Panc1 (cell line): Measurements from ENCODE around the gene SHROOM2.

Experiments used
- CTCF ChIP-seq: fragments of 450-650 bp; IDR thresholded peaks from 2 replicates; pipeline ENCODE4 v1.5.1; 2017; ENCODE audit warnings: mild to moderate bottlenecking
- POLR2AphosphoS5 ChIP-seq: IDR thresholded peaks from 2 replicates; pipeline ENCODE4 v1.6.1; 2012; ENCODE audit warnings: mild to moderate bottlenecking, low read depth, low read length, moderate library complexity
- TF ChIP-seq, protein P1 (sequence below), 2 experiments: IDR thresholded peaks; 2 replicates each; pipeline ENCODE4 v1.6.1; 2011 to 2012; ENCODE audit warnings: low read depth in 2 of 2, control low read depth in 1 of 2, low read length in 1 of 2, mild to moderate bottlenecking in 1 of 2, moderate library complexity in 1 of 2; ENCODE audit not compliant: insufficient read depth in 1 of 2

DNA sequence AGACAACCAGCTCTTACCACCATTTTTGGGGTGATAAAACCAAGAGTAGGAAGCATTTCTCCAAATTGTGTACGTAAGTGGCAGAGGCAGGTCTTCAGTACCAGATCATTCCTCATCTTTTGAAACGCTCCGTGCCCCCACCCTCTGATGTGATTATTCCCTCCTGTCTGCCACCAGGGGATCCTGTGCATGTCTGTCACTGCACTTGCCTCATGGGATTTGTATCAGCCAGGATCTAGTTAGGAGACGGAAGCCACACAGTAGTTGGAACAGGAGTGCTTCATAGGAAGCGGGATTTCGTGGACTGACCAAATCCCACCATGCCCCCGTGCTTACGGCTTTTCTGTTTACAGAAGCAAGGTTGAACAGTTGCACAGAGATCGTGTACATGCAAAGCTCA is 75.5 kb downstream of the SHROOM2 start:
- TF ChIP-seq, protein P1, sequence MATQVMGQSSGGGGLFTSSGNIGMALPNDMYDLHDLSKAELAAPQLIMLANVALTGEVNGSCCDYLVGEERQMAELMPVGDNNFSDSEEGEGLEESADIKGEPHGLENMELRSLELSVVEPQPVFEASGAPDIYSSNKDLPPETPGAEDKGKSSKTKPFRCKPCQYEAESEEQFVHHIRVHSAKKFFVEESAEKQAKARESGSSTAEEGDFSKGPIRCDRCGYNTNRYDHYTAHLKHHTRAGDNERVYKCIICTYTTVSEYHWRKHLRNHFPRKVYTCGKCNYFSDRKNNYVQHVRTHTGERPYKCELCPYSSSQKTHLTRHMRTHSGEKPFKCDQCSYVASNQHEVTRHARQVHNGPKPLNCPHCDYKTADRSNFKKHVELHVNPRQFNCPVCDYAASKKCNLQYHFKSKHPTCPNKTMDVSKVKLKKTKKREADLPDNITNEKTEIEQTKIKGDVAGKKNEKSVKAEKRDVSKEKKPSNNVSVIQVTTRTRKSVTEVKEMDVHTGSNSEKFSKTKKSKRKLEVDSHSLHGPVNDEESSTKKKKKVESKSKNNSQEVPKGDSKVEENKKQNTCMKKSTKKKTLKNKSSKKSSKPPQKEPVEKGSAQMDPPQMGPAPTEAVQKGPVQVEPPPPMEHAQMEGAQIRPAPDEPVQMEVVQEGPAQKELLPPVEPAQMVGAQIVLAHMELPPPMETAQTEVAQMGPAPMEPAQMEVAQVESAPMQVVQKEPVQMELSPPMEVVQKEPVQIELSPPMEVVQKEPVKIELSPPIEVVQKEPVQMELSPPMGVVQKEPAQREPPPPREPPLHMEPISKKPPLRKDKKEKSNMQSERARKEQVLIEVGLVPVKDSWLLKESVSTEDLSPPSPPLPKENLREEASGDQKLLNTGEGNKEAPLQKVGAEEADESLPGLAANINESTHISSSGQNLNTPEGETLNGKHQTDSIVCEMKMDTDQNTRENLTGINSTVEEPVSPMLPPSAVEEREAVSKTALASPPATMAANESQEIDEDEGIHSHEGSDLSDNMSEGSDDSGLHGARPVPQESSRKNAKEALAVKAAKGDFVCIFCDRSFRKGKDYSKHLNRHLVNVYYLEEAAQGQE (IDR thresholded peaks at IDR 0.05; ENCODE audit: insufficient read depth in 1 of 2, low read depth in 2 of 2, low read length in 1 of 2): no peak
- TF ChIP-seq CTCF (no peak), POLR2AphosphoS5 (no peak)
